ENCODE data around the gene NR2C2. TPM values are rescaled to one million over a fixed set of nuclear protein-coding genes. Genes with fewer than 3 reads are reported as not detected.

NR2C2 gene
- total and polyA plus RNA-seq, 10 of the 15 experiments (the other 5 are each of a cell fraction or from before 2014, with no cell fraction given) = 2.7 to 30.3 (median 18.3) TPM

GRCh38 chr3:15097891-15098290 lies 150.5 kb downstream of the NR2C2 start (continued):
- no peak for TF ChIP-seq KLF5 (IDR thresholded peaks at IDR 0.05; ENCODE audit: partially characterized antibody)
- TF ChIP-seq CTCF (IDR thresholded peaks at IDR 0.05 in 2 of 3, conservative IDR thresholded peaks at IDR 0.05 in 1 of 3; ENCODE audit: control insufficient read depth in 2 of 3, extremely low read depth in 1 of 3, insufficient read depth in 1 of 3, low read depth in 3 of 3, low read length in 3 of 3) = no peak
- TF ChIP-seq HDGF (IDR thresholded peaks at IDR 0.05) = peak; percentile 79; the same call in 1 of the 2 replicates
- TF ChIP-seq ZNF207 (IDR thresholded peaks at IDR 0.05; ENCODE audit: borderline replicate concordance) = no peak
- no peak for TF ChIP-seq ZNF622 (IDR thresholded peaks at IDR 0.05)
- TF ChIP-seq ZBTB4 (CRISPR knock-in tag; IDR thresholded peaks at IDR 0.05) = no peak
- peak; percentile 19; the same call in 1 of the 2 replicates for TF ChIP-seq FOXM1 (IDR thresholded peaks at IDR 0.05; ENCODE audit: low read depth, low read length)
- TF ChIP-seq PAX8 (IDR thresholded peaks at IDR 0.05) = no peak
- no peak for TF ChIP-seq POLR2AphosphoS2 (IDR thresholded peaks at IDR 0.05; ENCODE audit: low read depth, low read length)
- no peak for TF ChIP-seq SP1 (IDR thresholded peaks at IDR 0.05; ENCODE audit: low read depth, low read length)
- no peak for TF ChIP-seq POLR2AphosphoS5 (IDR thresholded peaks at IDR 0.05; ENCODE audit: low read length)
- no peak for TF ChIP-seq USF2 (IDR thresholded peaks at IDR 0.05; ENCODE audit: borderline replicate concordance, low read depth, low read length)
- no peak for TF ChIP-seq RFX5 (IDR thresholded peaks at IDR 0.05; ENCODE audit: low read depth, low read length)
- no peak for TF ChIP-seq ZSCAN29 (IDR thresholded peaks at IDR 0.05)
- no peak for TF ChIP-seq STAT1 (conservative IDR thresholded peaks at IDR 0.05)
- TF ChIP-seq SIN3A (IDR thresholded peaks at IDR 0.05; ENCODE audit: low read depth, low read length) = no peak
- TF ChIP-seq ZBTB11 (CRISPR knock-in tag; IDR thresholded peaks at IDR 0.05) = no peak
- no peak for TF ChIP-seq YY1 (IDR thresholded peaks at IDR 0.05; ENCODE audit: low read depth, low read length)
- TF ChIP-seq BCLAF1 (IDR thresholded peaks at IDR 0.05) = no peak
- TF ChIP-seq SMAD1 (IDR thresholded peaks at IDR 0.05; ENCODE audit: low read depth, partially characterized antibody) = no peak
